HepG2 (cell line): ENCODE measurements around the gene CACNA1G. TPM values are rescaled to one million over a fixed set of nuclear protein-coding genes. Genes with fewer than 3 reads are reported as not detected.

ENCODE experiments used
- CREB1 ChIP-seq, 2 experiments: fragments of 450-650 bp in 1 of 2; IDR thresholded peaks; 2 replicates each; pipeline ENCODE4 v1.6.1; 2016 to 2017; ENCODE audit warnings: control low read depth in 1 of 2, mild to moderate bottlenecking in 1 of 2, missing compliant biosample characterization in 1 of 2, missing genetic modification characterization in 1 of 2
- CSRNP2 ChIP-seq: sonication (generic); formaldehyde crosslinking; conservative IDR thresholded peaks from 2 replicates; pipeline ENCODE4 v1.8.0; 2022; ENCODE audit warnings: low read depth, missing genetic modification reagents
- ETV5 ChIP-seq: IDR thresholded peaks from 2 replicates; pipeline ENCODE4 v1.6.1; 2018; ENCODE audit warnings: missing biosample characterization, missing genetic modification reagents, inconsistent platforms, borderline replicate concordance
- EZH2 ChIP-seq: conservative IDR thresholded peaks from 2 replicates; pipeline ENCODE4 v1.6.1; 2012; ENCODE audit warnings: mild to moderate bottlenecking, low read depth, low read length, moderate library complexity
- FOSL2 ChIP-seq: sonication (generic); formaldehyde crosslinking; IDR thresholded peaks from 2 replicates; pipeline ENCODE4 v1.4.0; 2020; ENCODE audit warnings: missing genetic modification reagents
- GABPA ChIP-seq, 2 experiments: IDR thresholded peaks; 2 replicates each; pipeline ENCODE4 v1.6.1; 2011 to 2016; ENCODE audit warnings: low read depth in 2 of 2, low read length in 1 of 2, missing biosample characterization in 1 of 2, missing genetic modification characterization in 1 of 2
- HNRNPH1 ChIP-seq: fragments of 200-400 bp; formaldehyde crosslinking; optimal IDR thresholded peaks from 2 replicates; pipeline ENCODE3; 2017; ENCODE audit warnings: mild to moderate bottlenecking, low read depth, low read length
- HOXA3 ChIP-seq: sonication (generic); formaldehyde crosslinking; IDR thresholded peaks from 2 replicates; pipeline ENCODE4 v1.5.0; 2020; ENCODE audit warnings: missing genetic modification reagents
- HOXA7 ChIP-seq: sonication (generic); formaldehyde crosslinking; IDR thresholded peaks from 2 replicates; pipeline ENCODE4 v1.8.1; 2022; ENCODE audit warnings: mild to moderate bottlenecking, missing genetic modification reagents, moderate library complexity
- KDM5A ChIP-seq: fragments of 200-600 bp; sonication (generic); IDR thresholded peaks from 2 replicates; pipeline ENCODE4 v1.7.0; 2018; ENCODE audit warnings: antibody characterized with exemption, mild to moderate bottlenecking, low read length, borderline replicate concordance
- MEF2D ChIP-seq: sonication (generic); formaldehyde crosslinking; IDR thresholded peaks from 2 replicates; pipeline ENCODE4 v1.5.1; 2020; ENCODE audit warnings: mild to moderate bottlenecking, missing genetic modification reagents
- REL ChIP-seq: sonication (generic); formaldehyde crosslinking; conservative IDR thresholded peaks from 2 replicates; pipeline ENCODE4 v1.8.0; 2022; ENCODE audit warnings: mild to moderate bottlenecking, missing genetic modification reagents, moderate library complexity
- SALL2 ChIP-seq: sonication (generic); formaldehyde crosslinking; IDR thresholded peaks from 2 replicates; pipeline ENCODE4 v1.8.1; 2023; ENCODE audit warnings: mild to moderate bottlenecking, missing genetic modification reagents, inconsistent platforms
- SETDB1 ChIP-seq: sonication (generic); formaldehyde crosslinking; IDR thresholded peaks from 2 replicates; pipeline ENCODE4 v1.5.1; 2020; ENCODE audit warnings: missing genetic modification reagents, mild to moderate bottlenecking, borderline replicate concordance
- SIN3A ChIP-seq: IDR thresholded peaks from 2 replicates; pipeline ENCODE4 v1.6.1; 2011; ENCODE audit warnings: low read depth, mild to moderate bottlenecking, control low read depth, low read length, borderline replicate concordance
- STAG1 ChIP-seq: sonication (generic); formaldehyde crosslinking; IDR thresholded peaks from 2 replicates; pipeline ENCODE4 v1.4.0; 2020; ENCODE audit warnings: missing genetic modification reagents
- STAT5B ChIP-seq: sonication (generic); formaldehyde crosslinking; IDR thresholded peaks from 2 replicates; pipeline ENCODE4 v1.4.0; 2020; ENCODE audit warnings: missing genetic modification reagents
- USF2 ChIP-seq, 2 experiments: sonication (generic) in 1 of 2; formaldehyde crosslinking in 1 of 2; IDR thresholded peaks; 2 replicates each; pipeline versions ENCODE4 v1.5.1 to v1.6.1; 2011 to 2020; ENCODE audit warnings: borderline replicate concordance in 1 of 2, low read depth in 1 of 2, low read length in 1 of 2, mild to moderate bottlenecking in 1 of 2, missing genetic modification reagents in 1 of 2, moderate library complexity in 1 of 2
- ZBTB2 ChIP-seq: sonication (generic); formaldehyde crosslinking; IDR thresholded peaks from 2 replicates; pipeline ENCODE4 v1.8.0; 2022; ENCODE audit warnings: low read depth, missing genetic modification reagents
- ZBTB21 ChIP-seq: sonication (generic); formaldehyde crosslinking; IDR thresholded peaks from 2 replicates; pipeline ENCODE4 v1.4.0; 2020; ENCODE audit warnings: missing genetic modification reagents
- ZFAT ChIP-seq: sonication (generic); formaldehyde crosslinking; conservative IDR thresholded peaks from 2 replicates; pipeline ENCODE4 v1.8.1; 2023; ENCODE audit warnings: missing genetic modification reagents, inconsistent platforms
- ZNF256 ChIP-seq: sonication (generic); formaldehyde crosslinking; conservative IDR thresholded peaks from 2 replicates; pipeline ENCODE4 v1.4.0; 2020; ENCODE audit warnings: missing genetic modification reagents
- ZNF768 ChIP-seq: sonication (generic); formaldehyde crosslinking; IDR thresholded peaks from 2 replicates; pipeline ENCODE4 v1.4.0; 2020; ENCODE audit warnings: missing genetic modification reagents
- ZSCAN22 ChIP-seq: sonication (generic); formaldehyde crosslinking; IDR thresholded peaks from 2 replicates; pipeline ENCODE4 v1.4.0; 2020; ENCODE audit warnings: mild to moderate bottlenecking, missing genetic modification reagents
- ZSCAN5A ChIP-seq: sonication (generic); formaldehyde crosslinking; IDR thresholded peaks from 2 replicates; pipeline ENCODE4 v1.8.0; 2022; ENCODE audit warnings: mild to moderate bottlenecking, missing genetic modification reagents, borderline replicate concordance
- polyA plus RNA-seq, 8 experiments: library from polyadenylated mRNA; depleted of rRNA in 3 of 8; stranded (reverse) in 7 of 8; unstranded in 1 of 8; fragments of >200 nt; fragmentation: Illumina TruSeq in 4 of 8; extraction: Trizol in 4 of 8; gene quantifications; 2 replicates each; pipeline versions ENCODE4 v1.2.1 to v1.2.3, GENCODE V29; 2011 to 2016; ENCODE audit warnings: low read depth in 4 of 8, missing spikeins in 1 of 8, mixed read lengths in 1 of 8; ENCODE audit not compliant: insufficient read depth in 1 of 8
- total RNA-seq, 5 experiments: library from RNA; depleted of rRNA; stranded (reverse); fragments of >200 nt; fragmentation: Illumina TruSeq; extraction: Trizol; gene quantifications; 2 replicates each; pipeline ENCODE4 v1.2.3, GENCODE V29; 2016; ENCODE audit warnings: low read depth in 1 of 5

The CACNA1G gene
- total and polyA plus RNA-seq, 2 of the 13 experiments (the other 11 are each of a cell fraction or from before 2014, with no cell fraction given), result 0.02 TPM; not detected in 1

- TF ChIP-seq ETV5 (CRISPR knock-in tag) (no peak), MEF2D (CRISPR knock-in tag) (no peak), FOSL2 (0 out of 2 replicates have a peak, but pooled peaks have one; percentile 1), ZNF768 (CRISPR knock-in tag) (peak; percentile 1; the same call in 1 of the 2 replicates), SETDB1 (CRISPR knock-in tag) (no peak), ZFAT (CRISPR knock-in tag) (no peak), ZSCAN22 (no peak), ZBTB21 (peak; percentile 90), CREB1 (IDR thresholded peaks at IDR 0.05) (peak; percentile 98), CREB1 (CRISPR knock-in tag; IDR thresholded peaks at IDR 0.05) (no peak), STAG1 (CRISPR knock-in tag) (no peak), ZBTB2 (CRISPR knock-in tag) (no peak), HOXA3 (CRISPR knock-in tag) (peak; percentile 34; the same call in 1 of the 2 replicates), GABPA (IDR thresholded peaks at IDR 0.05; ENCODE audit: low read depth, low read length) (no peak), GABPA (CRISPR knock-in tag; IDR thresholded peaks at IDR 0.05; ENCODE audit: low read depth) (no peak), HOXA7 (CRISPR knock-in tag) (no peak), STAT5B (CRISPR knock-in tag) (no peak), ZSCAN5A (CRISPR knock-in tag) (no peak), CSRNP2 (CRISPR knock-in tag) (no peak), ZNF256 (CRISPR knock-in tag) (no peak), REL (CRISPR knock-in tag) (no peak), USF2 (IDR thresholded peaks at IDR 0.05; ENCODE audit: low read depth, low read length) (no peak), USF2 (CRISPR knock-in tag; IDR thresholded peaks at IDR 0.05; ENCODE audit: borderline replicate concordance) (no peak), HNRNPH1 (no peak), SIN3A (no peak), EZH2 (0 out of 2 replicates have a peak, but pooled peaks have one; percentile 36), SALL2 (CRISPR knock-in tag) (no peak), KDM5A (no peak)
Measured at GRCh38 chr17:50621574-50622031, 61.1 kb downstream of the CACNA1G start (continued).
